Measurements from ENCODE around the gene ZNF423.

ZNF423 gene

GRCh38 chr16:49485663-49486062 lies 370.2 kb downstream of the ZNF423 start:
- peak; percentile 6 for DNase-seq

- DNase-seq, result no peak
Measured at GRCh38 chr16:49484936-49485335, 371.0 kb downstream of the ZNF423 start.

GRCh38 chr16:49484451-49484849 lies 371.5 kb downstream of the ZNF423 start:
- DNase-seq, result peak; percentile 61

GRCh38 chr16:49483651-49484450 lies 372.1 kb downstream of the ZNF423 start:
- no peak for DNase-seq

- no peak for DNase-seq
Measured at GRCh38 chr16:49483251-49483650, 372.7 kb downstream of the ZNF423 start.

- peak; percentile 9 for DNase-seq
Measured at GRCh38 chr16:49482690-49483089, 373.2 kb downstream of the ZNF423 start.

GRCh38 chr16:49478616-49479015 lies 377.3 kb downstream of the ZNF423 start:
- DNase-seq, result no peak

- DNase-seq, result no peak
Measured at GRCh38 chr16:49478107-49478506, 377.8 kb downstream of the ZNF423 start.

GRCh38 chr16:49477250-49477895 lies 378.5 kb downstream of the ZNF423 start:
- DNase-seq, result no peak

GRCh38 chr16:49474741-49475140 lies 381.2 kb downstream of the ZNF423 start:
- DNase-seq, result peak; percentile 75

- no peak for DNase-seq
Measured at GRCh38 chr16:49473773-49474172, 382.1 kb downstream of the ZNF423 start.

- no peak for DNase-seq
Measured at GRCh38 chr16:49473131-49473530, 382.8 kb downstream of the ZNF423 start.

GRCh38 chr16:49472598-49472997 lies 383.3 kb downstream of the ZNF423 start:
- peak; percentile 77 for DNase-seq

GRCh38 chr16:49471038-49471727 lies 384.7 kb downstream of the ZNF423 start:
- DNase-seq, result no peak

- no peak for DNase-seq
Measured at GRCh38 chr16:49470513-49470991, 385.4 kb downstream of the ZNF423 start.

- peak; percentile 3 for DNase-seq
Measured at GRCh38 chr16:49469930-49470451, 385.9 kb downstream of the ZNF423 start.

- DNase-seq, result no peak
Measured at GRCh38 chr16:49469311-49469670, 386.6 kb downstream of the ZNF423 start.

- DNase-seq, result no peak
Measured at GRCh38 chr16:49468611-49469310, 387.2 kb downstream of the ZNF423 start.

GRCh38 chr16:49467540-49468372 lies 388.2 kb downstream of the ZNF423 start:
- DNase-seq, result no peak

GRCh38 chr16:49466881-49467280 lies 389.0 kb downstream of the ZNF423 start:
- DNase-seq, result peak; percentile 15

- DNase-seq, result no peak
Measured at GRCh38 chr16:49466529-49466831, 389.4 kb downstream of the ZNF423 start.
